SW480 (cell line): ENCODE results near the gene ATXN2.
"Not testable (repeated sequence)": the region's sequence is repeated elsewhere in the genome, so short reads cannot be mapped to it uniquely, and the experiment has no call there.

Experiments used
- DNase-seq: peaks from one replicate; pipeline ENCODE4 v3.0.0-alpha.2; 2016; ENCODE audit warnings: low spot score

Gene ATXN2

GRCh38 chr12:111574797-111575443 lies 24.2 kb downstream of the ATXN2 start:
- no peak for DNase-seq

- DNase-seq: no peak
Measured at GRCh38 chr12:111573476-111573875, 25.6 kb downstream of the ATXN2 start.

- DNase-seq: peak; percentile 61
Measured at GRCh38 chr12:111570084-111570961, 28.8 kb downstream of the ATXN2 start.

DNA sequence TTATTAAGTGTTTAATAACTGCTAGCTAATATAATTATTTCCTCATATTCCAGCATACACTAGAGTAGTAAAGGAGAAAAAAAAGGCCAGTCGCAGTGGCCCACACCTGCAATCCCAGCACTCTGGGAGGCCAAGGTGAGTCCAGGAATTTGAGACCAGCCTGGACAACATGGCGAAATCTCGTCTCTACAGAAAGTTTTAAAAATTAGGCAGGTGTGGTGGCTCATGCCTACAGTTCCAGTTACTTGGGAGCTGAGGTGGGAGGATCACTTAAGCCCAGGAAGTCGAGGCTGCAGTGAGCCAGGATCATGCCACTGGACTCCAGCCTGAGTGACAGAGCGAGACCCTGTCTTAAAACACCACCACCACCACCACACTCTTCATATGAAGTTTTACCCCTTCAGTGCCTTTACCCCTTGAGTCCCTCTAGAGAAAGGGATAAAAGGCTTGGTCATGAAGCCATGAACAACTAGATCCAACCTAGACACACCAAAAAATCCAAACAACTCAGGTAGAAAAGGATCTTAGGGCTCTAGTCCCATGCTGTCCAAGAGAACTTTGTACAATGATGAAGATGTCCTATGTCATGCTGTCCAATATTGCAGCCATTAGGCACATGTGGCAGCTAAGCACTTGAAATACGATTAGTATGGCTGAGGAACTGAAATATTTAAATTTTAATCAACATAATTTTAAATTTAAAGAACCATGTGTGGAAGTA lies 29.6 kb downstream of the ATXN2 start:
- DNase-seq: no peak

DNA sequence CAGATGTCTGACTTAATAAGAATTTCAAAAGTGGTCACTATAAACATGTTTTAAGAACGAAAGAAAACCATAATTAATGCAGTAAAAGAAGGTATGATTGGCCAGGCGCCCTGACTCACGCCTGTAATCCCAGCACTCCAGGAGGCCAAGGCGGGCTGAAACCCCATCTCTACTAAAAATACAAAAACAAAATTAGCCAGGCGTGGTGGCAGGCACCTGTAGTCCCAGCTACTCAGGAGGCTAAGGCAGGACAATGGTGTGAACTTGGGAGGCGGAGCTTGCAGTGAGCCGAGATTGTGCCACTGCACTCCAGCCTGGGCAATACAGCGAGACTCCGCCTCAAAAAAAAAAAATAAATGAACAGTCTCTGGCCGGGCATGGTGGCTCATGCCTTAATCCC lies 38.3 kb downstream of the ATXN2 start:
- not testable (repeated sequence) for DNase-seq

DNA sequence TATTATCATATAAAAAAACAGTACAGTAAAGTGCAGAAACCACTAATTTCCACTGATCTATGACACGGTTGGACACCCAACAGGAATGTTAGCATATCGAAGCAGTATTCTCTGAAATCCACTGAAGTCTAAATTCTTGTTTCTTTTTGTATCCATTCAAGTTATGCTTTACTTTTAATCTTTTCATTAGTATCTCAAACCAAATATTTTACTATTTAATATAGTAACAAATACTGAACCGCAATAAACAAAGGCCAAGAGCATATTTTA lies 41.1 kb downstream of the ATXN2 start:
- no peak for DNase-seq

DNA sequence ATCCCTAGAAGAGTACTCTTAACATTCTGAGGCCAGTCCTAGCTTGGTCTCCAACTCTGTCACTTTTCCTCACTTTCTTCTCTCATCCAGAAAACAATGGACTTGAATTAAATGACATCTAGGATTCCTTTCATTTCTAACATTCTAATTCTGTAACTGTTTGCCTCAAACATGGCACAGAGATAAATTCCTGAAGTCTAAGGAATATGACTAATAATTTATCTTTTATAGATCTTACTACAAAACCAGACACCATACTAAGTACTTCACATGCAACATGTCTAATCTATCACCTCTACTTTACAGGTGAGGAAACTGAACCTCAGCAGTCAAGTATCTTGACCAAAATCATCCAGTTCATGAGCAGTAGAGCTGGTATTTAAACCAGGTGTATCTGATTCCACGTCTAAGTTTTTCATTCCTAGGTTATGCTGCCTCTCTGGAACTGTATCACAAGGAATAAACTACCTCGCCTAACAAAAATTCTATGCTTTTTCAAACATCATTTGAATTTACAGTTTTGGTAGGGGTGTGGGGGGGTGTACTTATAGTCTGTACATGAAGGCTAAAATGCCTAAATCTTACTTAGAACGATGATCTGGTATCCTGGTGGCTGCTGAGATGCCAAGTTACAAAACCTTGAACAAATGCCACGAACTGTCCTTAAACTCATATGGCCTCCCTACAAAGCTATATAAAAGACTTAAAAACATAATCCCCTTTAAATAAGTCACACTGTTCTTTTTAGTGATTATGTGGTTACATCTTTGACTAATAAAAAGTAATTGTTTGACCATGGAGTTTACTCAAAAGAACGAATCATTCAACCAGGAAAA lies 41.6 kb downstream of the ATXN2 start:
- DNase-seq: no peak

DNA sequence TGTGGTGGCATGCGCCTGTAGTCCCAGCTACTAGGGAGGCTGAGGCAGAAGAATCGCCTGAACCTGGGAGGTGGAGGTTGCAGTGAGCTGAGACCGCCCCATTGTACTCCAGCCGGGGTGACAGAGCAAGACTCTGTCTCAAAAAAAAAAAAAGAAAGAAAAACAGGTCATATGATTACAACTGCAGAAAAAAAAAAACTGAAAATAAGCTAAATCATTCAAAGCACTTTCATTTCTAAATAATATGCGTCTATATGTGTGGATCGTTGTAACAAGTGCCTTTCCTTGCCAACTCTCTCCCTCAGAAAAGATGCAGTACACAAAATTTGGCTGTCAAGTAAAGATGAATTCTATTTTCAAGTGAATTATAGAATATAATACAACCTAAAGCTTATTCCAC lies 42.4 kb downstream of the ATXN2 start:
- no peak for DNase-seq

- DNase-seq: not testable (repeated sequence)
Measured at GRCh38 chr12:111555313-111555712, 43.8 kb downstream of the ATXN2 start.

GRCh38 chr12:111546758-111547383 lies 52.2 kb downstream of the ATXN2 start:
- DNase-seq: no peak

DNA sequence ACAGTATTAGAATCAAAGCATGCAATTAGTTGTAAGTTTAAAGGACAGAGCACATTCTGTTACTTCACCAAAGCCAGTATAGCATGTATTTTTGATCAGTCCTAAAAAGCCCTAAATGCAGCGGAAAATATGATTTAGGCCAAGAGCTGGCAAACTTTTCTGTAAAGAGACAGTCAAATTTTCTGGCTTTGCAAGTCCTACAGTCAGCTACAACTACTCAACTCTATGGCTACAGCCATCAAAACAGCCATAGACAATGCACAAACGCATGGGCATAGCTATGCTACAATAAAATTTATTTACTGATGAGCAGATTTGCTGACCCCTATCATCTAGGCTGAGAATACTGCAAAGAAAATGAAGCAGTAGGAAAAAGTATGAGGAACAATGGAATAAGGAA lies 52.9 kb downstream of the ATXN2 start:
- no peak for DNase-seq

GRCh38 chr12:111544032-111544431 lies 55.1 kb downstream of the ATXN2 start:
- DNase-seq: no peak

- DNase-seq: no peak
Measured at GRCh38 chr12:111532751-111533150, 66.4 kb downstream of the ATXN2 start.

GRCh38 chr12:111529424-111530368 lies 69.4 kb downstream of the ATXN2 start:
- DNase-seq: peak; percentile 51

- no peak for DNase-seq
Measured at GRCh38 chr12:111523587-111524167, 75.4 kb downstream of the ATXN2 start.

- DNase-seq: no peak
Measured at GRCh38 chr12:111521801-111522200, 77.3 kb downstream of the ATXN2 start.

GRCh38 chr12:111519937-111520336 lies 79.2 kb downstream of the ATXN2 start:
- no peak for DNase-seq

GRCh38 chr12:111519083-111519482 lies 80.0 kb downstream of the ATXN2 start:
- no peak for DNase-seq

DNA sequence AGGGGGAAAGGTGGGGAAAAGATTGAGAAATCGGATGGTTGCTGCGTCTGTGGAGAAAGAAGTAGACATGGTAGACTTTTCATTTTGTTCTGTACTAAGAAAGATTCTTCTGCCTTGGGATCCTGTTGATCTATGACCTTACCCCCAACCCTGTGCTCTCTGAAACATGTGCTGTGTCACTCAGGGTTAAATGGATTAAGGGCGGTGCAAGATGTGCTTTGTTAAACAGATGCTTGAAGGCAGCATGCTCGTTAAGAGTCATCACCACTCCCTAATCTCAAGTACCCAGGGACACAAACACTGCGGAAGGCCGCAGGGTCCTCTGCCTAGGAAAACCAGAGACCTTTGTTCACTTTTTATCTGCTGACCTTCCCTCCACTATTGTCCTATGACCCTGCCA lies 91.4 kb downstream of the ATXN2 start:
- DNase-seq: not testable (repeated sequence)

DNA sequence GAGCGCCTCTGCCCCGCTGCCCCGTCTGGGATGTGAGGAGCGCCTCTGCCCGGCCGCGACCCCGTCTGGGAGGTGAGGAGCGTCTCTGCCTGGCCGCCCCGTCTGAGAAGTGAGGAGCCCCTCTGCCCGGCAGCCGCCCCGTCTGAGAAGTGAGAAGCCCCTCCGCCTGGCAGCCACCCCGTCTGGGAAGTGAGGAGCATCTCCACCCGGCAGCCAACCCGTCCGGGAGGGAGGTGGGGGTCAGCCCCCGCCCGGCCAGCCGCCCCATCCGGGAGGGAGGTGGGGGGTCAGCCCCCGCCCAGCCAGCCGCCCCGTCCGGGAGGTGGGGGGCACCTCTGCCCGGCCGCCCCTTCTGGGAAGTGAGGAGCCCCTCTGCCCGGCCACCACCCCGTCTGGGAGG lies 91.9 kb downstream of the ATXN2 start:
- not testable (repeated sequence) for DNase-seq
